GM19438 (cell line): Measurements from ENCODE around the gene CNGA3.
"Not testable (repeated sequence)": the region's sequence is repeated elsewhere in the genome, so short reads cannot be mapped to it uniquely, and the experiment has no call there.

Source experiments
- ATAC-seq: cut with Tn5 transposase; IDR thresholded peaks from one replicate; pipeline ENCODE4 v1.9.1; 2021; ENCODE audit warnings: low read depth; ENCODE audit not compliant: unreplicated experiment

Gene CNGA3

DNA sequence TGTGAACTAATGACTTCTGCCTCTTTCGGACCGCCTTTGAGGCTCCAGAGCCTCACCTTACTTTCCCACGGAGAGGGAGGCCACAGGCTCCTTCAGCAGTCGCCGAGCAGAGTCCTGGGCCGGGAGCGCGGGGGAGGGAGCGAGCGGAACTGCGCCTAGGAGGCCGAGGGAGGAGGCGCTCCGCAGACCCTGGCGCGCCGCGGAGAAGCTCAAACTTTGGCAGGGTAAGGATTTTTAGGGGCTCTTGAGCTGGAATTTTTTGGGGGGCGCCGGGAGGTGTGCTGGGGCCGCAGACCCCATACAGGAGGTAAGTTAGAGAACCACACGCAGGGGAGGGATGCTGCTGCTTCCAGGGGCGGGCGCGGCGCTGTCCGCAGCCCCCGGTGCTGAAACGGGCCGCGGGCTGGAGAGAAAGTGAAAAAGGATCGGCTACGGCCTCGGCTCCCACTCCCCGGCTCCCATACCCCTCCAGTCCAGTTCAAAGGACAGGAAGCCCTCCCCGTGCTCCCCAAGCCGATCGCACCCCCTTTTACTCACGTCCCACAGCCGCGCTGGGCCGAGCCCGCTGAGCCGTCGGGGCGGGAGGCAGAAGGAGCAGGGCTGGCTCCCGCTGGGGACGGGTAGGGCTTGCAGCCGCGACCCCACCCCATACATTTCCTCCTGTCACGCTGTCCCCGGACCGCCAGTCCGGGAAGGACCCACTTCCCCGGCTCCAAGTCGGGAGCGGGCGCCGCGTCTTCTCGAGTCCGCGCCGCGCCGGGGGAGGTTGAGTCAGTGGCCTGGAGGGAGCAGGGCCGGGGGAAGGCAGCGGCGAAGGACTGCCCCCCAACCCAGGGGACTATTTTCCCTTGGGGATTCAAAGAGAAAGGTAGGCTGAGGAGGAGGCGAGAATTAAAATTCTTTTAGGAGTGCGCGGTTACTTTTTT lies at the start of gene CNGA3:
Gene CNGA3 (plus strand): TSS at position 146 of the 926 bp plus-strand sequence. CDS start 23,520 bp downstream, outside the sequence.
- ATAC-seq: no peak

DNA sequence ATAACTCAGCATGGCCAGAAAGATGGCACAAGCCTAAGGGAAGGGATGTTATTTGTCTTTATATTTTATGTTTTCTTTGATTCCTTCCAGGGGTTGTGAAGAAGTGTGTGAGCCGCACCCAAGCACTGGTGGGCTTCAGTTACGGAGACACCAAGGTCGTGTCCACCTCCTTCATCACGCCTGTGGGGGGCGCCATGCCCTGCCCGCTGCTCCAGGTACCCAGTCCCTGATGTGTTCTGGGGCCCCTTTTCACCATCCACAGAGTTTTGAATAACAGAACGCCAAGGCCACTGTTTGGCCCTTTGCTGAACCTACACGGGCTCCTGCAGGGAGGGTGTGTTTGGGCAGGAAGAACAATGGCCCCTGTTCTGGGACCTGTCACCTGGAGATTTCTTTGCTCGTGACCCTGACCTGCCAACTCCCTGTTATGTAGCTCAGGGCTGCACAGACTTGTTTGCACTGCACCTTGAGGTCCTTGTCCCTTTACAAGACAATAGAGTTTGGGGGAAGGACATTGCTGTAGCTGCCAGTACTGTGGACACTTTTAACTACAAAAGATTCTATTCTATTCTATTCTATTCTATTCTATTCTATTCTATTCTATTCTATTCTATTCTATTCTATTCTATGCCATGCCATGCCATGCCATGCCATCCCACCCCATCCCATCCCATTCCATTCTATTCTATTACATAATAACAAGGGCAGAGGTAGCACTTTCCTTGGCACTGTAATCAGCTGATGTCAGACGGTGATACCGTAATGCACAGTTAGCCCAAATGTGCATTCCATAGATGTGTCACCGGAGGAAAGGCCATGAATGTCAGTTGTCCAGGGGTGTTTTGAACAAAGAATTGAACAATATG lies 48.2 kb upstream of the CNGA3 start:
- ATAC-seq: no peak

DNA sequence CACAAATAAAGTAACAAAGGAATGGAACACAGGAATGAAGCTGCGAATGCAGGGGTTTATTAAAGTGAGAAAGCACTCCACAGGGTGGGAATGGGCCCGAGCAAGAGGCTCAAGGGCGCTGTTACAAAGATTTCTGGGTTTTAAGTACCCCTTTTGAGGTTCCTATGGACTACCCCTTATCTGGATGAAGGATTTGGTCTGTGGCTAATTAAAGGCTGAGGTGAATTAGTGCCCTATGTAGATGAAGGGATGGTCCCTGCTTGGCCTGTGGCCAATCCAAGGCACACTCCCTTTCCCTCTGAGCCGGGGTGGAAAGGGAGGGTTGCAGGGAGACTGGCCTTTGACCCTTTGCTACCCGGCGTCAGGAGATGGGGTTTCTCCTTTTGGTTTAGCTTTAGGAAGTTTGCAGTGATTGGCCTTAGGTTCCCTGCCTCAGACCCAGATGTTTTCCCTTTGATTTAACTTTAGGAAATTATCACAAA lies 47.5 kb upstream of the CNGA3 start:
- ATAC-seq: no peak

- no peak for ATAC-seq
These were observed 46.9 kb upstream of the CNGA3 start for GRCh38 chr2:98299211-98299905.

- ATAC-seq: no peak
These were observed 45.9 kb upstream of the CNGA3 start for GRCh38 chr2:98300141-98300874.

GRCh38 chr2:98301469-98301868 lies 44.8 kb upstream of the CNGA3 start:
- ATAC-seq: no peak

DNA sequence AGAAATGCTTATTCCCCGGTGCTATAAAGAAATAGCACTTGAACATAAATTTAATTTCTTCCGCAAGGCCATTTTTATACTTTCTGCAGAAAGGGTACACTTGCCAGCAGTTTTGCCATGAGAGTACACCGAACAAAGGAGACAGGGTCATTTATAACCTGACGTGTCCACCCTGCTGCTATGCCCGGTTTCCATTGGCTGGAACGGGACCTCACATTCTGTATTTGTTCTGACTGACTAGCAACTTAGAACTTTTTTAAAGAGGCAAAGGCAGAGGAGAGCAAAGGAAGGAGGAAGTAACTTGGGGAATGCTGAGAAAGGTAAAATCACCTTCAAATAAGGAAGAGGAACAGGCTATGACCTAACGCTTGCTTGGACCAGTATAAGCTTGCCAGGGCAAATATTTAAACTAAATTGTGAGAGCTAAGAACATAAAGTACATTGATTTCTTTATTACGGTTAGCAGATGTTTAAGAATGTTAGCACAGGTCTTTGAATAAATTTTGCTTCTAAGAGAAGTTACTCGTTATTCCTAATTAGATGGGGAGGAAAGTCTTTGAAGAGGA lies 39.0 kb upstream of the CNGA3 start:
- not testable (repeated sequence) for ATAC-seq

- no peak for ATAC-seq
These were observed 38.2 kb upstream of the CNGA3 start for GRCh38 chr2:98308068-98308467.

GRCh38 chr2:98308532-98308931 lies 37.7 kb upstream of the CNGA3 start:
- no peak for ATAC-seq

DNA sequence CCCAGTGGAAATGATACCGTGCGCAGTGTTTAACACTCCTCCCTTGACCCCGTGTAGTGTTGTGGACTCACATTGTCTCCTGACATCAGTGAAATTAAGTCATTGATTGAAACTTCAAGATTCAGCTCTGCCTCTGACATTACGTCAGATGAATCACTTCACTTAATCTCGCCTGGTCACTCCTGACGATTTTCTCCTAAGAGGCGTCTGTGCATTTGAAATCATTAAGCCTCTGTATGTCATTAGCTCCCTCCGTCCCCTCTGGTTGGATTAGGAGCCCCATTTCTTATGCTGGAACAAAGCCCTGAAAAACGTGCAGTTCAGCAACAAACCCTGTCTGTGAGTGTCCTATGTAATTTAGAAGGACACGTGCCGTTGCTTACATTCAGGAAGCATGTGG lies 36.7 kb upstream of the CNGA3 start:
- ATAC-seq: no peak

DNA sequence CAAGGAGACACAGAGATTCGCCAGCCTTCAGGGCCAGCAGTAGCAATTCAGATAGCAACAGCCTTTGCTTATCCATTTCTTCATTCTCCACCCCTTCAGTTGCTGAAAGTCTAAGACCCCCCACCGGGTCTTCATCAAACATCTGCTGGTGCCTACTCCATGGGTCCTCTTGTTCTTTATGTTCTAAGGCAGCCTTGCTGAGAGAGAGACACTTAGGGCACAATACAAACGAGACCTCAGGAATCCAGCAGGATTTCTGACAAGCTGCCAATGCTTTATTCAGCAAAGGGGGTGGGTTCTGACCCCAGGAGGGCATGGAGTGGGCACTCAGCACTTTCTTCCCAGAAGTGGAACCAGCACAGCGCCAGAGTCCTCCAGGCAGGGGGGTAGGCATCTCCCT lies 36.2 kb upstream of the CNGA3 start:
- no peak for ATAC-seq

GRCh38 chr2:98311090-98311489 lies 35.2 kb upstream of the CNGA3 start:
- no peak for ATAC-seq

- no peak for ATAC-seq
These were observed 34.3 kb upstream of the CNGA3 start for GRCh38 chr2:98311771-98312545.

- no peak for ATAC-seq
These were observed 32.6 kb upstream of the CNGA3 start for GRCh38 chr2:98313492-98314250.

GRCh38 chr2:98314251-98314650 lies 32.0 kb upstream of the CNGA3 start:
- no peak for ATAC-seq

GRCh38 chr2:98315957-98316356 lies 30.3 kb upstream of the CNGA3 start:
- no peak for ATAC-seq

GRCh38 chr2:98317214-98317613 lies 29.0 kb upstream of the CNGA3 start:
- no peak for ATAC-seq

DNA sequence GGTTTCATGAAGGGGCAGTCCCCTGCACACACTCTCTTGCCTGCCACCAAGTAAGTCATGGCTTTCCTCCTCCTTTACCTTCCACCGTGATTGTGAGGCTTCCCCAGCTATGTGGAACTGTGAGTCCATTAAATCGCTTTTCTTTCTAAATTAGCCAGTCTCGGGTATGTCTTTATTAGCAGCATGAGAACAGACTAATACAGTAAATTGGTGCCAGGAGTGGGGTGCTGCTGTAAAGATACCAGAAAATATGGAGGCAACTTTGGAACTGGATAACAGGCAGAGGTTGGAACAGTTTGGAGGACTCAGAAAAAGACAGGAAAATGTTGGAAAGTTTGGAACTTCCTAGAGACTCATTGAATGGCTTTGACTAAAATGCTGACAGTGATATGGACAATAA lies 26.1 kb upstream of the CNGA3 start:
- ATAC-seq: not testable (repeated sequence)
